ENCODE results near the gene PITPNB. TPM values are rescaled to one million over a fixed set of nuclear protein-coding genes. Genes with fewer than 3 reads are reported as not detected.

The PITPNB gene
- total RNA-seq, 1 donor from 2014 or later, result 61.9 TPM

DNA sequence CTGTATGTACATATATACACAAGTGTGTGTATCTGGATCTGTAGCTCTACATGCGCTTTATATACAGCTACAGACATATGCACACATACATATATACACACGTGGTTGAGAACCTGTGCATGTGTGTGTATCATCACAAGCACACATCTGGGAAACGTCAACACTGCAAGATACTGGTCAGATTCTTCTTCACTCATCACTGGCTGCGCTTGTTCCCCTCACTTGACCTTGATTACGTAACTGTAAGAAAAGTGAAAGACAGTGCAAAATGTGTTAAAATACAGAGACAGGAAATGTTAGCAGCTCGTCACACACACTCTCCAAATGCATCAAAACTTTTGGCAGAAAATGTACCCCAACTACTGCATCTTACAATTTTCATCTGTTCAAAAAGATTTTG lies 65.6 kb downstream of the PITPNB start:
- no peak for ATAC-seq

DNA sequence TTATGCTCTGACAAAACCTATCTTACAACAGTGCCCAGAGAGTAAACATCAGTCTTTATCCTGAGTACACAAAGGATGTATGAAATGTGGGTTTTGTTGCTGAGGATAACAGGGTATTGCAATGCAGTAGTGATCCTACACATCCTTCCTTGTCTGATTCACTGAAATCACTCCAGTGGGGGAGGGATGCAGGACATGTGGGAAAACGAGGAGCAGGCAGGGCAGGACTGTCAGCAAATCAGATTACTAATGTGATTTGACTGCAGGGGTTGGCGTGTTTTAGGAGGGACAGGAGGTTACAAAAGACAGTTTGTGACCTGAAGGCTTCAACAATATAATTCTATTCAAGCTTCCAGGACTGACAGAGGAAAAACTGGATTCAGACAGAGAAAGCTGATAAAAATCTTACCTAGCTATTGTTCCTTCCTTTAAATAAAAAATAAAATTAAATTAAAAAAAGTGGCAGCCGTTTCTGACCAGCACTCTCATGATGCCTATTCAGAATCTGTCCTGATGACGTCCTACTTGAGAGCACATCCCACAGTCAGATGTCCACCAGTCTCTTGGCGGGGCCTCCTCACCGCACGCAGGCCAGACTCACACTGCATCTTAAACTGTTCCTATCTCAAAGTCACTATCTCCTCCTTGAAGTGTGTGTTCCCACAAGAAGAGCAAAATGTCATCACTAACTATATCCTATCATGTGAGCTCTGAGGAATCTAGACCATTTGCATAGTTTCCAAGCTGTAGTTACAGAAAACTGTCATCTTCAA lies 66.9 kb downstream of the PITPNB start:
- no peak for ATAC-seq

GRCh38 chr22:27850000-27850521 lies 69.0 kb downstream of the PITPNB start:
- ATAC-seq, result no peak

- ATAC-seq, result no peak
Observed at GRCh38 chr22:27848005-27848404, 71.1 kb downstream of the PITPNB start.

DNA sequence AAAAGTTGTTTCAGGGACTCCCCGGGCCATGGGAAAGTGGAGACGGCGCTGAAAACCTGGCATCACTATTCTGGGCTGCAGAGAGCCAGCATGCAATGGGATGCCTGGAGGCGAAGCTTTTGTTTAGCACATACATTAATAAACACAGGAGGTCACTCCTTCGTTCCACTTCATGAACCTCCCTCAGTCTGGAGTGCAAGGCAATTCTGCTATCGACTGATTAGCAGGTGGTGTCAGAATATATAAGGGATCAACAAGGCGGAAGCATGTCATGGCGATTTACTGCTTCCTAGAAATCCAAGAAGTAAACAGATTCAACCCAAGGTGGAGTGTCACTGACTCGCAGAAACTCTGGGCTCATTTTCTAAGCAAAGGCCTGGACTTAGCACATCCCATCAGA lies 72.1 kb downstream of the PITPNB start:
- no peak for ATAC-seq

- ATAC-seq, result no peak
Observed at GRCh38 chr22:27846248-27846757, 72.8 kb downstream of the PITPNB start.

GRCh38 chr22:27845644-27846043 lies 73.4 kb downstream of the PITPNB start:
- ATAC-seq, result no peak

- ATAC-seq, result no peak
Observed at GRCh38 chr22:27844656-27845591, 74.1 kb downstream of the PITPNB start.

- no peak for ATAC-seq
Observed at GRCh38 chr22:27844256-27844655, 74.8 kb downstream of the PITPNB start.

- ATAC-seq, result no peak
Observed at GRCh38 chr22:27843441-27843840, 75.6 kb downstream of the PITPNB start.

DNA sequence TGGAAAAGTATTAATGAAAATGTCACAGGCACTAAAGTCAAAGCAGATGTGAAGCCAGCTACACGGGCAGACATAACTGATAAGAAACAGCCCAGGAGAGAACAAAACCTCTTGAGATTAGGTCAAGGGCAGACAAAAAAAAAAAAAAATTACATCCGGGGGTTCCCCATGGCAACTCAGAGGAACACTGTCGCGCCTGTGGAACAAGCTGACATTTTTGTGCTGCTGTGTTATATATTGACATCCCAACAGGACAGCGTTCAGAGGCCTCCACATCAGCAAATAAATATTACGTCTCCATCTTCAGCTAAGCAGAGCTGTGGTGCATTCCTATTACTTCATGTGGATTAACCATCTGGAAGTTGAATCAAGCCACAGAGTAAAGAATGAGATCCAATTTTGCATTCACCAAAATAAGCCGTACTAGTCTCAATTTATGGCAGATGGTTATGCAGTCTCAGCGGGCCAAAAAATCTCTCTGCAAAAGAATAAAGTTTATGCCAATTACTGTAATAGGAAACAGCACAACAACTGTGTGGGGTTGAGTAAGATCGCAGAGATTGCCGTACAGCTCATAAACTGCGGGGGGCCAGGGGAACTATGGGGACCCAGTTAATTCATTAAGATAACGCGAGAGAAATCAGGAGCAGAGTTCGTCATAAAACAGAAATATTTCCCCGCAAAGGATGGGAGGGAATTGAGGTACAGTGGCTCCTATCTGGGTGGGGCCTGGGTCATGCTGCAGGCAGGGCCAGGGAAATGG lies 76.2 kb downstream of the PITPNB start:
- no peak for ATAC-seq

DNA sequence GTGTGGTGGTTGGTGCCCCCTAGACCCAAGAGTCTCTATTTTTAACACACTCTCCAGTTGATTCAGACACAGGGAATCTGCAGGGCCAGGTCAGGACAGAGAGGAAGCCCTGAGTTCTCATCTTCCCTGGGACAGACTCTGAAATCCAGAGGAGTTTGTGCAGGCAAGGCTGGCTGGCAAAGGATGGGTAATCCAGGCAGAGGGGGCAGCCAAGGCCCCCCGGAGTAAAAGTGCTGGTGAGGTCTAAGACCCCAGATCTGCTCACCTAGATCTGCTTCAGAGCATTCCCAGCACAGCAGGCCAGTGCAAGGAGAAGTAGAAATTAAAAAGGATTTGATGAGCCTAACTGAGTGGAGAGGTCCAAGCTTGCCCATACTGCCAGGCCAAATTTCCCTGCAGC lies 76.9 kb downstream of the PITPNB start:
- ATAC-seq, result no peak

DNA sequence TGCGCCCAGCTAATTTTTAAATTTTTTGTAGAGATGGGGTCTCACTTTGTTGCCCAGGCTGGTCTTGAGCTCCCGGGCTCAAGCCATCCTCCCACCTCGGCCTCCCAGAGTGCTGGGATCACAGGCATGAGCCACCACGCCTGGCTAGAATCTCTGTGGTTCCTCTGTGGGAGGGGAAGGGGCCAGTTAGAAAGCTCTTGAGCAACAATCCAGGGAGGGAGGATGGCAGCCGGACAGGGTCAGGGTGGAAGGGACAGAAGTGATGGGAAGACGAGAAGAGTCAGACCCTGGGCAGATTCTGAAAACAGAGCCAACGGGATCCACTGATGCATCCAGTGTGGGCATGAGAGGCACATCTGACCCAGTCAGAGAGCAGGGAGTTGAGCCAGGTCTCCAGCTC lies 78.6 kb downstream of the PITPNB start:
- ATAC-seq, result no peak

DNA sequence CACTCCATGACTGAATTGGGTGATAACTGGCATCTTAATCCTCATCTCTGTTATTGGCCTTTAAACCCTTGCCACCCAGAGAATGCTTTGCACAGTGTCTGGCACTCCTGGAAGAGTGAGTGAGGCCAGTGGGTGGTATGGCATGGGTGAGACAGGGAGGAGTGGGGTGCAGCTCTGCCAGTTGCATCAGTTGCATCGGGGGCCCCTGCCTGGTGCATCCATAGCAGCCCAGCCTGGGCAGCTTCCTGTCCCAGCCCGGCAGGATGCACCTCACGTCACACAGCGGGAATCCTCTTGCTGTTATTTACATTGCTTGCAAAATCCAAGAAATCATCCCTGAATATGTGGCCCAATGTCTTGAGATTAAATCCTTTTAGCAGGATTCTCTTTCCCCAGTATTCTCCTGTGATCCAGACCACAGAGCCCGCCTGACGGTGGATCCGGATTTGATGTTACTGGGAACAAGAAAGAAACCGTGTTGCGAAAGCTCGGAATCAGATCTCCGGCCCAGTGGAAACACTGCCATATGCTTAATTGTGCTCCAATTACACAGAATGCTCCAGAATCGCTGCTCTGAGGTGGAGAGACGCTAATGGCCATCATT lies 79.9 kb downstream of the PITPNB start:
- ATAC-seq, result no peak

DNA sequence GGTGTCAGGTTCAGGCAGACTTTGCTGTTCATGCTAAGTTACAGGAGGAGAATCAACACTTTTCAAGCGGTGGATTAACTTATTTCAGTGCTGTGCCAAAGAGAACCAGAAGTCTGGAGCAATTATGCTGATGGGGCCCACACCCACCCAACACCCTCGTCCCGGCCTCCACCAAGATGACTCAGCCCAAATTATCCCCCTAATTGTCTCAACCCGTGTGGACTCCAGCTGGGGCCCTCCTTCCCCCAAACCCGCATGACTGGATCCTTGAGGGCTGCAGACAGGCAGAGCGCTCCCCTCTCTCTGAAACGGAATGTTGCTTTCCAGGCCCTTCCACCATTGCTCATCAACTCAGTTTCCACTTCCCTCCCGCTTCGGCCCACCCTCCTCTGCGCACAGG lies 82.9 kb downstream of the PITPNB start:
- ATAC-seq, result peak; percentile 56

DNA sequence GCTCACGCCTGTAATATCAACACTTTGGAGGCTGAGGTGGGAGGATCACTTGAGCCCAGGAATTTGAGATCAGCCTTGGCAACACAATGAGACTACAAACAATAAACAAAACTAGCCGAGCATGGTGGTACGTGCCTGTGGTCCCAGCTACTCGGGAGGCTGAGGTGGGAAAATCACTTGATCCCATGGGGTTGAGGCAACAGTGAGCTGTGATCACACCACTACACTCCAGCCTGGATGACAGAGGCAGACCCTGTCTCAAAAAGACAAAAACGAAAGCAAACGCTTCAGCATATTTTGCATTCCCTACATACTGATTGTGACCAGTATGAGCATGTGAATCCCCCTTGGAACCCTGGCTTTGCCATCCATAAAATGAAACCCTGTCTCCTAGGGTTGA lies 83.6 kb downstream of the PITPNB start:
- no peak for ATAC-seq

GRCh38 chr22:27834364-27835185 lies 84.5 kb downstream of the PITPNB start:
- ATAC-seq, result no peak

DNA sequence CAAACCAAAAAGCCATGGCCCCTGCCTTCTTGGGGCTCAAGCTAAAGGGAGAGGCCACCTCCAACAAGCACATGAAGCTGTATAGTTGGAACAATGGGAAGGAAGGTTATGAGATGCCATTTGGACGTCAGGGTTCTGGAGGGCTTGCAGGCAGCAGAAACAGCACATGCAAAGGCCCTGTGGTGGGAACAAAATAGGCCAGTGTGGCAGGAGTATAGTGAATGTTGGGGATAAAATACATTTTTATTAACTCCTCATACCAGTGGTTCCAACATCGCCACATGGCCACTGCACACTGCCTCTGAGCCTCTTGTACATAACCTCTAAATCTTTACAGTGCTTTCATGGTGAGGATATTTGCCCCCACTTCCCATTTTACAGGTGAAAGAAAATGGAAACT lies 85.3 kb downstream of the PITPNB start:
- ATAC-seq, result no peak

DNA sequence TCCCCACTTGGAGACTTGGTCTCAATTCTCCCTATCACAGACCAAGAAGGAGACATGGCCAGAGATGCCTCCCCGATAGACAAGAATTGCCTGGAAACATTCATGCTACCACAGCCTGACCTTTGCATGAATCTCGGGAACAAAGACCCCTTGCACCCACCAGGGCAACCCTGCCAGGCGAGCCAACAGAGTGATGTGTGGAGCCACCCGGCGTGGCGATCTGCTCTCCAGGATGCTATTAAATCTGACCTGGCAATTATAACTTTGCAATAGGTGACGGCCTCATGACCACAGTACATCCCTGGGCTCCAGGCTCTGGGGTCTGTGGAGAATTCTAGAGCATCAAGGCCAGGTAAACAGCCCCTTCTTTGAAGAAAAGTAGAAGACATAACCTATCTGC lies 86.5 kb downstream of the PITPNB start:
- no peak for ATAC-seq

GRCh38 chr22:27829620-27830019 lies 89.4 kb downstream of the PITPNB start:
- no peak for ATAC-seq

All from esophagus mucosa (tissue), 1 donor.